ENCODE results near the gene CCDC141.
"Not testable (repeated sequence)": the region's sequence is repeated elsewhere in the genome, so short reads cannot be mapped to it uniquely, and the experiment has no call there.

Gene CCDC141

DNA sequence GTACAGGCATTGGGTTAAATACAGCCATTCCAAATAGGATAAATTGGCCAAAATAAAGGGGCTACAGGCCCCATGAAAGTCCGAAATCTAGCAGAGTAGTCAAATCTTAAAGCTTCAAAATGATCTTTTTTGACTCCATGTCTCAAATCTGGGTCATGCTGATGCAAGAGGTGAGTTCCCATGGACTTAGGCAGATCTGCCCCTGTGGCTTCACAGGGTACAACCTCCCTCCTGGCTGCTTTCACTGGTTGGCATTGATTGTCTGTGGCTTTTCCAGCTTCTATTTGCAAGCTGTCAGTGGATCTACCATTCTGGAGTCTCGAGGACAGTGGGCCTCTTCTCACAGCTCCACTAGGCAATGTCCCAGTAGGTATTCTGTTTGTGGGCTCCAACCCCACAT, 56.1 kb downstream of the CCDC141 start:
- in situ Hi-C loops (cut with MboI; ENCODE audit: low pct_unique_long_range_greater_than_20kb, low sequenced_read_pairs) = no loop called here
- no peak for DNase-seq

DNA sequence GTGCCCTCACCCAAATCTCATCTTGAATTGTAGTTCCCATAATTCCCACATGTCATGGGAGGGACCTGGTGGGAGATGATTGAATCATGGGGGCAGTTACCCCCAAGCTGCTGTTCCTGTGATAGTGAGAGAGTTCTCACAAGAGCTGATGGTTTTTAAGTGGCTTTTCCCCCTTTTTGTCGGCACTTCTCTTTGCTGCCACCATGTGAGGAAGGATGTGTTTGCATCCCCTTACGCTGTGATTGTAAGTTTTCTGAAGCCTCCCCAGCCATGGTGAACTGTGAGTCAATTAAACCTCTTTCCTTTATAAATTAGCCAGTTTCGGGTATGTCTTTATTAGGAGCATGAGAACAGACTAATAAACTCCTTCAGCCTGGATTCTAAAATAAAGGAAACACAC, 57.2 kb downstream of the CCDC141 start:
- DNase-seq = peak; percentile 3
- in situ Hi-C loops (cut with MboI; ENCODE audit: low pct_unique_long_range_greater_than_20kb, low sequenced_read_pairs) = not testable (repeated sequence)

GRCh38 chr2:178990533-178991241, 59.2 kb downstream of the CCDC141 start:
- in situ Hi-C loops (cut with MboI; ENCODE audit: low pct_unique_long_range_greater_than_20kb, low sequenced_read_pairs) = no loop called here
- no peak for DNase-seq

DNA sequence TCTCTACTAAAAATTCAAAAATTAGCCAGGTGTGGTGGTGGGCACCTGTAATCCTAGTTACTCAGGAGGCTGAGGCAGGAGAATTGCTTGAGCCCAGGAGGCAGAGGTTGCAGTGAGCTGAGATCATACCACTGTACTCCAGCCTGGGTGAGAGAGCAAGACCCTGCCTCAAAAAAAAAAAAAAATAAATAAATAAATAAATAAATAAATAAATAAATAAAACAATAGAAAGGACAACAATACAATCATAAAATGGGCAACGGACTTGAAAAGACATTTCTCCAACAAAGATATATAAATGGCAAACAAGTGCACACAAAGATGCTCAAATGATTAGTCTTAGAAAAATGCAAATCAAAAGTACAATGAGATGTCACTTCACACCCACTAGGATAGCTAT, 60.5 kb downstream of the CCDC141 start:
- in situ Hi-C loops (cut with MboI; ENCODE audit: low pct_unique_long_range_greater_than_20kb, low sequenced_read_pairs) = not testable (repeated sequence)

DNA sequence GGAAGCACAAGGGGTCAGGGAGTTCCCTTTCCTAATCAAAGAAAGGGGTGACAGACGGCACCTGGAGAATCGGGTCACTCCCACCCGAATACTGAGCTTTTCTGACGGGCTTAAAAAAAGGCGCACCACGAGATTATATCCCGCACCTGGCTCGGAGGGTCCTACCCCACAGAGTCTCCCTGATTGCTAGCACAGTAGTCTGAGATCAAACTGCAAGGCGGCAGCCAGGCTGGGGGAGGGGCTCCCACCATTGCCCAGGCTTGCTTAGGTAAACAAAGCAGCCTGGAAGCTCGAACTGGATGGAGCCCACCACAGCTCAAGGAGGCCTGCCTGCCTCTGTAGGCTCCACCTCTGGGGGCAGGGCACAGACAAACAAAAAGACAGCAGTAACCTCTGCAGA, 67.3 kb downstream of the CCDC141 start:
- in situ Hi-C loops (cut with MboI; ENCODE audit: low pct_unique_long_range_greater_than_20kb, low sequenced_read_pairs); DNase-seq: not testable (repeated sequence)

More for the DNA sequence above, 60.5 kb downstream of the CCDC141 start:
- not testable (repeated sequence) for DNase-seq

DNA sequence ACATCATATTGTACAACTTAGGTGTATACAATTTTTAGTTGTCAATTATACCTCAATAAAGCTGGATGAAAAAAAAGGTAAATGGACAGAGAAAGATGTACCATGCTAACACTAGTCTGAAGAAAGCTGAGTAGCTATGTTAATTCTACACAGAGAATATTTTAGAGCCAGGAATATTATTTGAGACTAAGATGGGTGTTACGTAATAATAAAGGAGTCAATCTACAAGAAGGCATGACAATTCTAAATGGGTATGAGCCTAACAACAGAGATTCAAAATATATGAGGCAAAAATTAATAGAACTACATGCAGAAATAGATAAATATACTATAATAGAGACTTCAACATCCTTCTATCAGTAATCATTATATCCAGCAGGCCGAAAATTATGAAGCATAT, 69.1 kb downstream of the CCDC141 start:
- in situ Hi-C loops (cut with MboI; ENCODE audit: low pct_unique_long_range_greater_than_20kb, low sequenced_read_pairs) = no loop called here
- no peak for DNase-seq

GRCh38 chr2:178978667-178979066, 71.3 kb downstream of the CCDC141 start:
- no peak for DNase-seq
- in situ Hi-C loops (cut with MboI; ENCODE audit: low pct_unique_long_range_greater_than_20kb, low sequenced_read_pairs) = no loop called here

- DNase-seq = no peak
- in situ Hi-C loops (cut with MboI; ENCODE audit: low pct_unique_long_range_greater_than_20kb, low sequenced_read_pairs) = no loop called here
Observed at GRCh38 chr2:178976351-178976750, 73.6 kb downstream of the CCDC141 start.

GRCh38 chr2:178962805-178963433, 87.0 kb downstream of the CCDC141 start:
- DNase-seq = no peak
- in situ Hi-C loops (cut with MboI; ENCODE audit: low pct_unique_long_range_greater_than_20kb, low sequenced_read_pairs) = no loop called here

GRCh38 chr2:178962152-178962551, 87.8 kb downstream of the CCDC141 start:
- in situ Hi-C loops (cut with MboI; ENCODE audit: low pct_unique_long_range_greater_than_20kb, low sequenced_read_pairs) = no loop called here
- DNase-seq = no peak

DNA sequence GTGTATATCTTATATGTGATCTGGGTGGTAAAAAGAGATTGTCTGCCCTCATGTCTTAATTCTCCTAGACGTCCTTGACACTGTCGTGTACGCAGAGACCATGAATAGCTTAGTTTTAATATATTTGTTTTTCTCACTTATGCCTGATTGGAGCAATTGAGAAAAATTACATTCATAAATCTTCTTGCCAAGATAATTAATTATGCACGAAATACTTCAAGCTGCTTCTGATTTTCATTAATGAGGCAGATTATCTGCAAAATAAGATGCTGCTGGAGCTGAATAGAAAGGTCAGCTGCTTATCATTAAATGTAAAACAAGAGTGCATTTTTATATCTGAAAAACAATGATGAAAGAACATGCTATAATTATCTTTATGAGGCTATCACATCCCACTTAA, 95.9 kb downstream of the CCDC141 start:
- in situ Hi-C loops (cut with MboI; ENCODE audit: low pct_unique_long_range_greater_than_20kb, low sequenced_read_pairs) = no loop called here
- DNase-seq = no peak

- in situ Hi-C loops (cut with MboI; ENCODE audit: low pct_unique_long_range_greater_than_20kb, low sequenced_read_pairs) = no loop called here
Observed at GRCh38 chr2:178951266-178952006, 98.5 kb downstream of the CCDC141 start.

GRCh38 chr2:178949584-178949983, 100.4 kb downstream of the CCDC141 start:
- in situ Hi-C loops (cut with MboI; ENCODE audit: low pct_unique_long_range_greater_than_20kb, low sequenced_read_pairs) = no loop called here
- DNase-seq = no peak

More at GRCh38 chr2:178951266-178952006, 98.5 kb downstream of the CCDC141 start:
- DNase-seq = no peak

DNA sequence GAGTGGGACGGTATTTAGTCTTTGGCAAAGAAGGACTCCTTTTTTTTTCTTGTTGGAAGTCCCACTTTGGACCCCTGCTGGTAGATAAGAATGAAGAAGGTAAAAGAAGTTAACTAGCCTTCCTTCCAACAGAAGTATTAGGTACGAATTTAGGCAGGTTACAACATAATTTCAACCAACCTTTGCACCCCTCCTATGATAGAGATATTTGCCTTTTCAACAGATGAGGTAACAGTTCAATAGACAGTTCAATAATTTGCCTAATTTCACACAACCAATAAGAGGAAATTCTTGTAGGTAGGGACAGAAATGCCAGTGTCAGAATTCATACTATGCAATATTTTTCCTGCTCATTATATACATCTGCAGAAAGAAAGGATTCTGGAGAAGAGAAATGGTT, 100.8 kb downstream of the CCDC141 start:
- in situ Hi-C loops (cut with MboI; ENCODE audit: low pct_unique_long_range_greater_than_20kb, low sequenced_read_pairs) = no loop called here
- no peak for DNase-seq

DNA sequence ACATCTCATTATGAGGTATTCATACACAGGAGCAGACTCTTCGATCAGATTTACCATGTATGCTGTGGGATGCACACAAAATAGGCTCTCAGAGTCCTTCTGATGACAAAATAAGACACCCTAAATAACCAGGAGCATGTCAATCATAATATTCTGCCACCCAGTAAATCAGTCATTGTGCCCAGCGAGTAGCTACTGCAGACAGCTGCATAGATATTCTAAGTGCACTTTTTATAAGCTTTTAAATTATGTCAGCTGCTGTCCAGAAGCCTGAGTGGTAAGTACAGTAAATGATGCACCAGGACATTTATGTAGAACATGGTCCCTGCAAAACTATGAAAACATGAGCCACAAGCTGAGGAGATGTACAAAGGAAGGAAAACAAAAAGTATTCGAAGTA, 102.9 kb downstream of the CCDC141 start:
- in situ Hi-C loops (cut with MboI; ENCODE audit: low pct_unique_long_range_greater_than_20kb, low sequenced_read_pairs) = no loop called here
- DNase-seq = no peak

GRCh38 chr2:178946494-178946893, 103.4 kb downstream of the CCDC141 start:
- in situ Hi-C loops (cut with MboI; ENCODE audit: low pct_unique_long_range_greater_than_20kb, low sequenced_read_pairs) = no loop called here
- DNase-seq = no peak

GRCh38 chr2:178943745-178944144, 106.2 kb downstream of the CCDC141 start:
- no peak for DNase-seq
- in situ Hi-C loops (cut with MboI; ENCODE audit: low pct_unique_long_range_greater_than_20kb, low sequenced_read_pairs) = no loop called here

DNA sequence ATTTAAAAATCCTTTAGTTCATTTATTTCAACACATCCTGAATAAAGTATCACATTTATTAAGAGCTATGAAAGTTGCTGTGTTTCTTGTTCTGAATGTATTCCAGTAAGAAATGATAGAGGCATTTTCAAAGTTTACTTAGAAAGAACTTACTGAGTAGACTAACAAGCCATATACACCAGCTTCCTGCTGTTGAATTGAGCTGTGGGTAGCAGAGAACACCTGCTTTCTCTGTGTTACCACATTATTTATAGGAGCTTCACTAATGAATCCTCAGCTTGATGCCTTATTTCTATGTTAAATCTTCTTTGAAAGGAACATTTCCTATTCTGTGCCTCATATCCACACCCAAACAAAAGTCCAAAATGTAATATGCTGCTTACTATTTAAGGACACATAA, 115.4 kb downstream of the CCDC141 start:
- in situ Hi-C loops (cut with MboI; ENCODE audit: low pct_unique_long_range_greater_than_20kb, low sequenced_read_pairs) = no loop called here
- DNase-seq = no peak

DNA sequence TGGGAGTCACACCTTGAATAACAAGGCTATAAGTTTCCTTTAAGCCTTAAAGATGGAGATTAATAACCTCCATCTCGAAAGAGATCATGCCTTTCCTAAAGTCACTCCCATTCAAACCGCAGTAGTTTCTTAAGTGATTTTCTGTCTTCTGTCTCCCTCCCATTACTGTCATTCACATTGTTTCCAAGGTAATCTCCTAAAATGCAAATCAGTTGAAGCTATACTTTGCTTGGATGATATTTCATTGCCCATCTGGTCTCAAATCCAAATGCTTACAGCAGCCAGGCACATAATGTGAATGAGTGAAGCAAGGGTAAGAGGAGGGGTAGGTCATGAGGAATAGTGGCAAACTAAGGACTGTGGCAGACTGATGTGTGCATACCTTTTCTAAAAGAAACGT, 116.4 kb downstream of the CCDC141 start:
- in situ Hi-C loops (cut with MboI; ENCODE audit: low pct_unique_long_range_greater_than_20kb, low sequenced_read_pairs) = no loop called here
- DNase-seq = no peak

DNA sequence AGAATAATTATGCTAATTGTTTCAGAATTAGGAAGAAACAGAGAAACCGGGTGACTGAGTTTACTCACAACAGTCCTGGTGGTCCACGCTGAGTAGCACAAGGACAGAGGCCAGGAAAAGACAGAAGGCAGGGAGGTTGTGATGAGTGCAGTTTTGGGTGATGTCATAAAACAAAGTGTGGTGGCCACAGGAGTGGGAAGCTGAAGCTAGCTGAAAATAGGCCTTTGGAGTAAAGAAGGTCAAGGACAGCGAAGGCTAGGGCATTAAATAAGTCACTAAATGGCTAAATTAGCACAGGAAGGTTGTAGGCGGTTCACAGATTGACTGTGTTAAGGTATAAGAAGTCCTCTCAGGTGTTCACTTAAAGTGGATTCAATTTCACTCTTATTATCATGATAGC, 121.9 kb downstream of the CCDC141 start:
- DNase-seq = no peak
- in situ Hi-C loops (cut with MboI; ENCODE audit: low pct_unique_long_range_greater_than_20kb, low sequenced_read_pairs) = no loop called here

Measured in KBM-7 (cell line).